GM23338 (cell line): ENCODE results near the gene GAL3ST2.

ENCODE experiments used
- CTCF ChIP-seq, 2 experiments: fragments of 200-600 bp in 1 of 2; sonication (generic) in 1 of 2; conservative IDR thresholded peaks; 2 replicates each; pipeline versions ENCODE4 v1.5.1 to v1.6.1; 2016 to 2017; ENCODE audit warnings: antibody characterized with exemption in 2 of 2, low read depth in 2 of 2, mild to moderate bottlenecking in 2 of 2, moderate library complexity in 1 of 2
- ETS1 ChIP-seq: IDR thresholded peaks from 2 replicates; pipeline ENCODE4 v1.6.1; 2016; ENCODE audit warnings: antibody characterized with exemption
- EZH2 ChIP-seq: fragments of 200-600 bp; sonication (generic); IDR thresholded peaks from one replicate; pipeline ENCODE4 v1.8.0; 2017; ENCODE audit warnings: antibody characterized with exemption, mild to moderate bottlenecking, low read depth; ENCODE audit not compliant: unreplicated experiment
- EZH2phosphoT487 ChIP-seq: fragments of 200-600 bp; sonication (generic); IDR thresholded peaks from one replicate; pipeline ENCODE4 v1.8.1; 2018; ENCODE audit warnings: antibody characterized with exemption; ENCODE audit not compliant: unreplicated experiment
- POLR2AphosphoS5 ChIP-seq: IDR thresholded peaks from 2 replicates; pipeline ENCODE4 v1.6.1; 2016; ENCODE audit warnings: antibody characterized with exemption, low read depth
- REST ChIP-seq: IDR thresholded peaks from one replicate; pipeline ENCODE4 v1.6.1; 2018; ENCODE audit warnings: antibody characterized with exemption; ENCODE audit not compliant: unreplicated experiment
- ZNF114 ChIP-seq: fragments of 250-450 bp; sonication (Bioruptor Pico); IDR thresholded peaks from 2 replicates; pipeline ENCODE4 v1.5.0; 2020; ENCODE audit warnings: mild to moderate bottlenecking, moderate library complexity
- ZNF331 ChIP-seq: fragments of 250-450 bp; sonication (Bioruptor Pico); IDR thresholded peaks from 2 replicates; pipeline ENCODE4 v1.5.0; 2020; ENCODE audit warnings: low read depth, mild to moderate bottlenecking, moderate library complexity

GRCh38 chr2:241844831-241845578 is 68.4 kb downstream of the GAL3ST2 start:
- TF ChIP-seq CTCF (conservative IDR thresholded peaks at IDR 0.05; ENCODE audit: low read depth in 2 of 2) (no peak), EZH2phosphoT487 (no peak), EZH2 (no peak), POLR2AphosphoS5 (no peak), REST (no peak), ZNF331 (CRISPR knock-in tag) (no peak), ZNF114 (CRISPR knock-in tag) (no peak), ETS1 (no peak)
